Smooth muscle cell (in vitro differentiated cells): ENCODE results near the gene STEAP3. TPM values are rescaled to one million over a fixed set of nuclear protein-coding genes. Genes with fewer than 3 reads are reported as not detected.

ENCODE experiments used
- DNase-seq: peaks from one replicate; lab custom pipeline; 2025; ENCODE audit not compliant: unreplicated experiment; lab: John Stamatoyannopoulos, UW
- H2AFZ ChIP-seq: fragments of 200-600 bp; sonication (generic); 2 replicates; pipeline ENCODE4 v1.6.0; 2016; ENCODE audit warnings: antibody characterized with exemption, low read depth, mild to moderate bottlenecking
- H3F3A ChIP-seq: fragments of 200-600 bp; sonication (generic); 2 replicates; pipeline ENCODE4 v1.6.0; 2017; ENCODE audit warnings: antibody characterized with exemption, low read depth
- H3K27ac ChIP-seq: fragments of 200-600 bp; sonication (generic); 2 replicates; pipeline ENCODE4 v1.5.1; 2016; ENCODE audit warnings: low read depth, mild to moderate bottlenecking
- H3K27me3 ChIP-seq: fragments of 200-600 bp; sonication (generic); 2 replicates; pipeline ENCODE4 v1.6.1; 2016; ENCODE audit warnings: low read depth, mild to moderate bottlenecking
- H3K36me3 ChIP-seq: fragments of 200-600 bp; sonication (generic); 2 replicates; pipeline ENCODE4 v1.5.1; 2016; ENCODE audit warnings: low read depth
- H3K4me1 ChIP-seq: fragments of 200-600 bp; sonication (generic); 2 replicates; pipeline ENCODE4 v1.5.1; 2016; ENCODE audit warnings: low read depth
- H3K4me2 ChIP-seq: fragments of 200-600 bp; sonication (generic); 2 replicates; pipeline ENCODE4 v1.6.0; 2016; ENCODE audit warnings: mild to moderate bottlenecking
- H3K4me3 ChIP-seq: fragments of 200-600 bp; sonication (generic); 2 replicates; pipeline ENCODE4 v1.5.1; 2016; ENCODE audit warnings: mild to moderate bottlenecking
- H3K79me2 ChIP-seq: fragments of 200-600 bp; sonication (generic); 2 replicates; pipeline ENCODE4 v1.6.0; 2016; ENCODE audit warnings: low read depth, mild to moderate bottlenecking
- H3K9ac ChIP-seq: fragments of 200-600 bp; sonication (generic); 2 replicates; pipeline ENCODE4 v1.6.0; 2016; ENCODE audit warnings: low read depth
- H3K9me3 ChIP-seq: fragments of 200-600 bp; sonication (generic); replicated peaks from 2 replicates; pipeline ENCODE4 v1.5.1; 2016; ENCODE audit warnings: low read depth
- H4K20me1 ChIP-seq: fragments of 200-600 bp; sonication (generic); 2 replicates; pipeline ENCODE4 v1.6.0; 2016; ENCODE audit warnings: low read depth
- WGBS: methylation state at CpG from one replicate; pipeline ENCODE4 v1.1.7; 2016; ENCODE audit warnings: low lambda C conversion rate; 5-methylcytosine and 5-hydroxymethylcytosine counted together
- polyA plus RNA-seq: library from polyadenylated mRNA; unstranded; fragments of >200 nt; fragmentation: Nextera tagmentation; extraction: Ambion mirVana; gene quantifications from 2 replicates; pipeline ENCODE4 v1.2.1, GENCODE V29; 2016
- total RNA-seq: library from RNA; depleted of rRNA; stranded (reverse); fragments of >200 nt; gene quantifications from 2 replicates; pipeline ENCODE4 v1.2.3, GENCODE V29; 2014
- TF ChIP-seq, protein P1 (sequence below): fragments of 200-600 bp; sonication (generic); IDR thresholded peaks from 2 replicates; pipeline ENCODE4 v1.5.1; 2017; ENCODE audit warnings: borderline replicate concordance, mild to moderate bottlenecking, antibody characterized with exemption; ENCODE audit not compliant: insufficient read depth, poor library complexity, severe bottlenecking

Gene STEAP3
- total and polyA plus RNA-seq, 2 experiments from 2014 or later: 0.87 to 2.9 TPM

DNA sequence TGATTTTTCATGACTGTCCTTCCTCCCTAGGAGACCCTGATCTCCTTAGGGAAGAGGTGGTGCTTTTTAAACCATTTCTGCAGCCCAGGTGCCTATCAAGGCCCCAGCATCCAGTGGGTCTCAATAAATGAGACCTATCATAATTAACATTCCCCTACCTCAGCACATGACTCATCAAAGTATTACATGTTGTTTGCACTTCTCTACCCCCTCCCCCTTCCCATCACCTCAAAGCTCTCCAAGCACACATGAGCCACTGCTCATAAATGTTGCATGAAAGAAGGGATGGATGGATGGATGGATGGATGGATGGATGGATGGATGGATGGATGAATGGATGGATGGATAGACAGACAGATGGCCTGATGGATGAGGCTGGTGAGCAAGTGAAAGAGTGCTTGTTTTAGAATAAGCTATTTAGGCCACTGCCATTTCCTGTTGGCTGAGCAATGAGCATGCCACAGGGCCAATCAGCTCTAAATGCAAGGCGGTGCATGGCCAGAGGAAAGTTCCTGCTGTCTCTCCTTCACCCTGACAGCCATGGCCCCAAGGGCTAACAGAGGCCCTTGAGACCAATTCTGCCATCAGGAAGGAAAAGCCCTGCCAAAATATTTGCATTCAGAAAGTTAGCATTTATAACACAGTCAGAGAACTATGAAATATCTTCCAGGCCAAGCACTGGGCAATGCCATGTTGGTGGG, 20.9 kb upstream of the STEAP3 start:
- 83% methylated on average over 1 of the region's 1 CpG for WGBS
- H3K9me3 ChIP-seq: no peaks in the 10 kb centered on the region
- H3K27ac ChIP-seq: no peak overlapping the region
- H3K9ac ChIP-seq: no peak overlapping the region
- TF ChIP-seq, protein P1, sequence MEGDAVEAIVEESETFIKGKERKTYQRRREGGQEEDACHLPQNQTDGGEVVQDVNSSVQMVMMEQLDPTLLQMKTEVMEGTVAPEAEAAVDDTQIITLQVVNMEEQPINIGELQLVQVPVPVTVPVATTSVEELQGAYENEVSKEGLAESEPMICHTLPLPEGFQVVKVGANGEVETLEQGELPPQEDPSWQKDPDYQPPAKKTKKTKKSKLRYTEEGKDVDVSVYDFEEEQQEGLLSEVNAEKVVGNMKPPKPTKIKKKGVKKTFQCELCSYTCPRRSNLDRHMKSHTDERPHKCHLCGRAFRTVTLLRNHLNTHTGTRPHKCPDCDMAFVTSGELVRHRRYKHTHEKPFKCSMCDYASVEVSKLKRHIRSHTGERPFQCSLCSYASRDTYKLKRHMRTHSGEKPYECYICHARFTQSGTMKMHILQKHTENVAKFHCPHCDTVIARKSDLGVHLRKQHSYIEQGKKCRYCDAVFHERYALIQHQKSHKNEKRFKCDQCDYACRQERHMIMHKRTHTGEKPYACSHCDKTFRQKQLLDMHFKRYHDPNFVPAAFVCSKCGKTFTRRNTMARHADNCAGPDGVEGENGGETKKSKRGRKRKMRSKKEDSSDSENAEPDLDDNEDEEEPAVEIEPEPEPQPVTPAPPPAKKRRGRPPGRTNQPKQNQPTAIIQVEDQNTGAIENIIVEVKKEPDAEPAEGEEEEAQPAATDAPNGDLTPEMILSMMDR: no peak
- H3K4me3 ChIP-seq: no peak overlapping the region
- no peaks in the 10 kb centered on the region for H3K4me1 ChIP-seq
- DNase-seq: no peak
- no peaks in the 10 kb centered on the region for H3K79me2 ChIP-seq
- peaks cover 9% of the 10 kb centered on the region for H3K27me3 ChIP-seq
- H3K4me2 ChIP-seq: no peak overlapping the region
- H3K36me3 ChIP-seq: no peaks in the 10 kb centered on the region
- H4K20me1 ChIP-seq: no peaks in the 10 kb centered on the region
- peaks cover 2% of the 10 kb centered on the region for H3F3A ChIP-seq
- no peak overlapping the region for H2AFZ ChIP-seq

DNA sequence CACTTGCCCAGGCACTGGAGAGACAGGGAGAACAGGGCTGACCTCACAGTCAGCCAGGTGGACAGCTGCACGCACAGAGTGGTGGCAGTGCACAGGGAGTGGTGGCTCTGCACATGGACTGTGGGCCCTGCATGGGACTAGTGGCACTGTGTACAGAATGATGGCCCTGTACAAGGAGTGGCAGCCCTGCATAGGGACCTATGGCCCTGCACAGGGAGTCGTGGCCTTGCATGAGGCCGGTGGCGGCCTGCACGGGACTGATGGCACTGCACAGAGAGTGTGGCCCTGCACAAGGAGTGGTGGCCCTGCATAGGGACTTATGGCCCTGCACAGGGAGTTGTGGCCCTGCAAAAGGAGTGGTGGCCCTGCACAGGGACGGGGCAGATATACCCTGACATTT, 19.1 kb upstream of the STEAP3 start:
- Histone ChIP-seq H3K27ac (no peak overlapping the region), H3K9ac (no peak overlapping the region), H4K20me1 (no peaks in the 10 kb centered on the region), H3K9me3 (no peaks in the 10 kb centered on the region), H3K79me2 (no peaks in the 10 kb centered on the region), H3K4me2 (no peak overlapping the region), H2AFZ (no peak overlapping the region), H3K36me3 (no peaks in the 10 kb centered on the region), H3K27me3 (peaks cover 14% of the 10 kb centered on the region), H3F3A (no peaks in the 10 kb centered on the region), H3K4me1 (no peaks in the 10 kb centered on the region), H3K4me3 (no peak overlapping the region)
- no peak for DNase-seq
- TF ChIP-seq, protein P1: no peak
- 85% methylated on average over 6 of the region's 6 CpGs for WGBS

DNA sequence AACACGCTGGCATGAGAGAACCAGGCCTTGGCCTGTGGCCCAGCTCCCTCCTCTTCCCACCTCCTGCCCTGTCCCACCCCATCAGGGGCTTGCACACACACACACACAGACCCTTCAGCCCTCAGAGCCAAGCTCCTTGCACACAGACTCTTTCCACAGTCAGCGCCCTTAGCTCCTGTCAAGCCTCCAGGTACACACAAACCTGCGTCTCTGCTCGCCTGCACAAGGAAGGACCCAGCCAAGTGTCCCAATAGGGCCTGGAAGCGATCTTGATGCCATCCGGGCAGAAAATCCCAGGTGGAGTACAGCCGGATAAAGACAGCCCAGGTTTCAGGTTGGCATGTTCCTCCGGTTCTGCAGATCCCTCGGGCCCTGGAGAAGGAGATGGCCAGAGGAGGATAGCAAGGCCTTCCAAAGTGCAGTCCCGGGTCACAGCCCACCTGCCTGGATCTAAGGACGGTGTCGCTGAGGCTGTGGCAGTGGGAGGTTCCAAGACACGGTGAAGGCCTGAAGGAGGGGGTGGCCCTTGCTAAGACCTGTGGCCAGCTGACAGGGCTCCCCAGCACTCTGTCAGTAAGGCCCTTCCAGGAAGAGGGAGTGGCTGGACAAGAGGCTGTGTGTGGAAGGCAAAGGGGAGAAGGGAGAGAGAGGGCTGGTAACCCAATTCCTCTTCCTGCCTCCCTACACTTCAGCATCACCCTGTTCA, 18.5 kb upstream of the STEAP3 start:
- H4K20me1 ChIP-seq: no peaks in the 10 kb centered on the region
- TF ChIP-seq, protein P1: no peak
- no peak for DNase-seq
- WGBS: 86% methylated on average over 13 of the region's 13 CpGs
- H3K4me3 ChIP-seq: no peak overlapping the region
- H3F3A ChIP-seq: no peaks in the 10 kb centered on the region
- no peaks in the 10 kb centered on the region for H3K79me2 ChIP-seq
- no peaks in the 10 kb centered on the region for H3K9me3 ChIP-seq
- H3K27me3 ChIP-seq: peaks cover 14% of the 10 kb centered on the region
- H3K27ac ChIP-seq: no peak overlapping the region
- no peaks in the 10 kb centered on the region for H3K4me1 ChIP-seq
- no peaks in the 10 kb centered on the region for H3K36me3 ChIP-seq
- no peak overlapping the region for H2AFZ ChIP-seq
- H3K9ac ChIP-seq: no peak overlapping the region
- no peak overlapping the region for H3K4me2 ChIP-seq
